LNCaP clone FGC (cell line): ENCODE results near the gene SUSD2.
A peak's percentile ranks its signal among the peaks of the same experiment; 100 is the strongest.
"Not testable (repeated sequence)": the region's sequence is repeated elsewhere in the genome, so short reads cannot be mapped to it uniquely, and the experiment has no call there.

Source experiments
- DNase-seq: peaks from one replicate; pipeline ENCODE4 v3.0.0-alpha.2; 2011; ENCODE audit warnings: low read depth
- H3K4me3 ChIP-seq: 2 replicates; pipeline ENCODE4 v1.5.1; 2011; ENCODE audit warnings: mild to moderate bottlenecking, low read depth, low read length, control low read depth
- CTCF ChIP-seq: IDR thresholded peaks from 2 replicates; pipeline ENCODE4 v1.5.1; 2012; ENCODE audit warnings: mild to moderate bottlenecking; ENCODE audit not compliant: control insufficient read depth, insufficient read depth; ENCODE audit errors: extremely low read depth

SUSD2 gene

GRCh38 chr22:24208012-24208749 is 26.9 kb downstream of the SUSD2 start:
- H3K4me3 ChIP-seq: peak overlapping the region; percentile 23; the same call in 1 of the 2 replicates
- TF ChIP-seq CTCF: no peak
- peak; percentile 93 for DNase-seq

GRCh38 chr22:24209016-24209415 is 27.7 kb downstream of the SUSD2 start:
- TF ChIP-seq CTCF: no peak
- H3K4me3 ChIP-seq: no peak overlapping the region
- DNase-seq: no peak

GRCh38 chr22:24209687-24210086 is 28.4 kb downstream of the SUSD2 start:
- H3K4me3 ChIP-seq: no peak overlapping the region
- TF ChIP-seq CTCF: no peak
- DNase-seq: no peak

- DNase-seq, H3K4me3 ChIP-seq: not testable (repeated sequence)
Observed at GRCh38 chr22:24210409-24210808, 29.1 kb downstream of the SUSD2 start.

GRCh38 chr22:24211716-24212115 is 30.4 kb downstream of the SUSD2 start:
- not testable (repeated sequence) for DNase-seq, H3K4me3 ChIP-seq

GRCh38 chr22:24213111-24213510 is 31.8 kb downstream of the SUSD2 start:
- not testable (repeated sequence) for DNase-seq, H3K4me3 ChIP-seq

- H3K4me3 ChIP-seq: no peak overlapping the region
- no peak for DNase-seq
- TF ChIP-seq CTCF: no peak
Observed at GRCh38 chr22:24214467-24215285, 33.4 kb downstream of the SUSD2 start.

GRCh38 chr22:24216541-24217209 is 35.4 kb downstream of the SUSD2 start:
- no peak overlapping the region for H3K4me3 ChIP-seq
- TF ChIP-seq CTCF: no peak
- no peak for DNase-seq
